A549 (cell line): Measurements from ENCODE around the gene SPTBN5. TPM values are rescaled to one million over a fixed set of nuclear protein-coding genes. Genes with fewer than 3 reads are reported as not detected.

Experiments
- ATAC-seq, 2 experiments: fragments of 200-7000 bp in 1 of 2; fragments of >200 bp in 1 of 2; cut with Nextera tagmentation in 1 of 2; cut with Tn5 transposase in 1 of 2; 3 replicates each; pipeline versions ENCODE4 v1.8.0 to v1.9.1; 2018 to 2020; ENCODE audit warnings: mild to moderate bottlenecking in 1 of 2, moderate library complexity in 1 of 2
- CTCF ChIA-PET: fragments of 300-600 bp; sonication (Branson Sonifier 250); formaldehyde crosslinking; extraction: SDS; loops from one replicate; lab custom pipeline; 2021; ENCODE audit warnings: antibody characterized with exemption, inconsistent platforms; lab: Yijun Ruan, JAX
- POLR2A ChIA-PET: fragments of 350-600 bp; formaldehyde crosslinking; extraction: SDS; loops from one replicate; lab custom pipeline; 2021; ENCODE audit warnings: antibody characterized with exemption, inconsistent platforms; lab: Yijun Ruan, JAX
- DNase-seq, 2 experiments: peaks; one replicate each; pipeline versions ENCODE4 v3.0.0 to v3.0.0-alpha.2; 2011 to 2016; ENCODE audit warnings: low read depth in 1 of 2, low spot score in 1 of 2
- FAIRE-seq: peaks from 2 replicates; lab custom pipeline; 2011; peaks lifted over from hg19 to GRCh38; lab: Jason Lieb, UNC
- H3K27ac ChIP-seq, 2 experiments: fragments of >200 bp; sonication (Bioruptor Twin); formaldehyde crosslinking; 3 replicates each; pipeline ENCODE4 v1.5.1; 2016 to 2017
- H3K4me1 ChIP-seq: fragments of >200 bp; sonication (Bioruptor Twin); formaldehyde crosslinking; 3 replicates; pipeline ENCODE4 v1.6.1; 2016
- H3K4me2 ChIP-seq: fragments of >200 bp; sonication (Bioruptor Twin); formaldehyde crosslinking; 3 replicates; pipeline ENCODE4 v1.6.1; 2016
- H3K4me3 ChIP-seq: fragments of >200 bp; sonication (Bioruptor Twin); formaldehyde crosslinking; 3 replicates; pipeline ENCODE4 v1.5.1; 2016
- H3K9me3 ChIP-seq: fragments of >200 bp; sonication (Bioruptor Twin); formaldehyde crosslinking; 3 replicates; pipeline ENCODE4 v1.6.1; 2016
- ATOH8 ChIP-seq: fragments of 250-450 bp; sonication (Bioruptor Pico); IDR thresholded peaks from 2 replicates; pipeline ENCODE4 v1.5.0; 2020; ENCODE audit warnings: low read depth, mild to moderate bottlenecking, moderate library complexity
- BCL3 ChIP-seq: fragments of >200 bp; sonication (Bioruptor Twin); formaldehyde crosslinking; IDR thresholded peaks from 3 replicates; pipeline ENCODE4 v1.6.1; 2016
- CBX8 ChIP-seq: fragments of 200-600 bp; sonication (generic); IDR thresholded peaks from 2 replicates; pipeline ENCODE4 v1.6.1; 2016
- CHD4 ChIP-seq: fragments of 200-600 bp; sonication (generic); IDR thresholded peaks from 2 replicates; pipeline ENCODE4 v1.6.1; 2016; ENCODE audit warnings: antibody characterized with exemption, mild to moderate bottlenecking, borderline replicate concordance
- EHF ChIP-seq: fragments of 250-450 bp; sonication (Bioruptor Pico); IDR thresholded peaks from 2 replicates; pipeline ENCODE4 v1.5.0; 2020; ENCODE audit warnings: mild to moderate bottlenecking
- EHMT2 ChIP-seq: fragments of 200-600 bp; sonication (generic); IDR thresholded peaks from 2 replicates; pipeline ENCODE4 v1.6.1; 2016; ENCODE audit warnings: antibody characterized with exemption, low read depth, mild to moderate bottlenecking, moderate library complexity
- EP300 ChIP-seq, 2 experiments: fragments of >200 bp; sonication (Bioruptor Twin); formaldehyde crosslinking; IDR thresholded peaks; 2 replicates in 1 of 2; 3 replicates in 1 of 2; pipeline ENCODE4 v1.6.1; 2016 to 2017
- ESRRA ChIP-seq: fragments of 150-350 bp; IDR thresholded peaks from 2 replicates; pipeline ENCODE4 v1.6.1; 2014; ENCODE audit warnings: mild to moderate bottlenecking, low read length, borderline replicate concordance
- HEYL ChIP-seq: fragments of 250-450 bp; sonication (Bioruptor Pico); IDR thresholded peaks from 2 replicates; pipeline ENCODE4 v1.8.0; 2021; ENCODE audit warnings: mild to moderate bottlenecking, moderate library complexity
- HMGXB4 ChIP-seq: fragments of 250-450 bp; sonication (Bioruptor Pico); IDR thresholded peaks from 2 replicates; pipeline ENCODE4 v1.5.0; 2021; ENCODE audit warnings: mild to moderate bottlenecking, moderate library complexity, borderline replicate concordance
- HOXB13 ChIP-seq: fragments of 250-450 bp; sonication (Bioruptor Pico); IDR thresholded peaks from 2 replicates; pipeline ENCODE4 v1.5.0; 2020; ENCODE audit warnings: low read depth, mild to moderate bottlenecking, moderate library complexity
- HOXB5 ChIP-seq: fragments of 250-450 bp; sonication (Bioruptor Pico); IDR thresholded peaks from 2 replicates; pipeline ENCODE4 v1.5.0; 2020; ENCODE audit warnings: mild to moderate bottlenecking, moderate library complexity
- MAFK ChIP-seq: fragments of 450-650 bp; IDR thresholded peaks from 2 replicates; pipeline ENCODE4 v1.6.1; 2014; ENCODE audit not compliant: partially characterized antibody
- MAZ ChIP-seq: fragments of 150-350 bp; IDR thresholded peaks from 2 replicates; pipeline ENCODE4 v1.6.1; 2014; ENCODE audit warnings: antibody characterized with exemption, low read depth, low read length, borderline replicate concordance
- MYC ChIP-seq: IDR thresholded peaks from 2 replicates; pipeline ENCODE4 v1.6.1; 2012; ENCODE audit warnings: mild to moderate bottlenecking, inconsistent platforms, low read length, improper control_type of control experiment, borderline replicate concordance
- NFE2L2 ChIP-seq: fragments of 150-350 bp; conservative IDR thresholded peaks from 2 replicates; pipeline ENCODE4 v1.6.1; 2014; ENCODE audit warnings: low read length
- NR3C1 ChIP-seq: fragments of >200 bp; sonication (Bioruptor Twin); formaldehyde crosslinking; IDR thresholded peaks from 3 replicates; pipeline ENCODE4 v1.6.1; 2017
- POLR2A ChIP-seq: IDR thresholded peaks from 2 replicates; pipeline ENCODE4 v1.6.1; 2012; ENCODE audit warnings: mild to moderate bottlenecking, low read length
- POLR2AphosphoS2 ChIP-seq: conservative IDR thresholded peaks from 2 replicates; pipeline ENCODE4 v1.6.1; 2012; ENCODE audit warnings: low read length, improper control_type of control experiment, inconsistent platforms
- RARB ChIP-seq: fragments of 250-450 bp; sonication (Bioruptor Pico); IDR thresholded peaks from 2 replicates; pipeline ENCODE4 v1.8.0; 2021; ENCODE audit warnings: mild to moderate bottlenecking, moderate library complexity
- REST ChIP-seq: fragments of 200-600 bp; sonication (generic); IDR thresholded peaks from 2 replicates; pipeline ENCODE4 v1.6.1; 2016; ENCODE audit warnings: antibody characterized with exemption, mild to moderate bottlenecking, moderate library complexity
- RNF2 ChIP-seq: fragments of 200-600 bp; sonication (generic); IDR thresholded peaks from 2 replicates; pipeline ENCODE4 v1.6.1; 2016; ENCODE audit warnings: low read depth, mild to moderate bottlenecking, antibody characterized with exemption, moderate library complexity, borderline replicate concordance
- TFCP2L1 ChIP-seq: fragments of 250-450 bp; sonication (Bioruptor Pico); IDR thresholded peaks from 2 replicates; pipeline ENCODE4 v1.5.0; 2021; ENCODE audit warnings: mild to moderate bottlenecking
- TP53 ChIP-seq: fragments of 250-450 bp; sonication (Bioruptor Pico); IDR thresholded peaks from 2 replicates; pipeline ENCODE4 v1.5.0; 2021; ENCODE audit warnings: mild to moderate bottlenecking, moderate library complexity
- ZFP36 ChIP-seq: fragments of 450-650 bp; IDR thresholded peaks from 2 replicates; pipeline ENCODE4 v1.6.1; 2014; ENCODE audit warnings: borderline replicate concordance; ENCODE audit not compliant: partially characterized antibody
- WGBS: methylation state at CpG from one replicate; pipeline ENCODE4 v1.1.6; 2017; ENCODE audit errors: missing lambda C conversion rate; 5-methylcytosine and 5-hydroxymethylcytosine counted together
- polyA plus RNA-seq, 4 experiments: library from polyadenylated mRNA; depleted of rRNA in 3 of 4; stranded (reverse); fragments of >200 nt; fragmentation: RNase III in 1 of 4; extraction: RNeasy Plus Mini Kit Qiagen cat#74134 plus additional on column Dnase treatment in 1 of 4; gene quantifications; 2 replicates in 3 of 4; 3 replicates in 1 of 4; pipeline ENCODE4 v1.2.3, GENCODE V29; 2011 to 2017
- TF ChIP-seq, protein P1 (sequence below): fragments of >200 bp; sonication (Bioruptor Twin); formaldehyde crosslinking; IDR thresholded peaks from 3 replicates; pipeline ENCODE4 v1.5.1; 2016

The SPTBN5 gene
- polyA plus RNA-seq, 2 of the 4 experiments (the other 2 are of a cell fraction) = 0.05 to 0.17 TPM

- H3K4me3 ChIP-seq = no peak overlapping the region
- no peaks in the 10 kb centered on the region for H3K9me3 ChIP-seq
- FAIRE-seq (no peak), DNase-seq (no peak), ATAC-seq (no peak)
- H3K4me2 ChIP-seq = no peak overlapping the region
- H3K4me1 ChIP-seq = peaks cover 11% of the 10 kb centered on the region; the same call in 2 of the 3 replicates
- TF ChIP-seq MAZ = no peak
- no peak for TF ChIP-seq RARB
- no peak for TF ChIP-seq HEYL
- TF ChIP-seq POLR2AphosphoS2 = no peak
- TF ChIP-seq MYC = no peak
- no peak for TF ChIP-seq CHD4
- no peak for TF ChIP-seq EHMT2
- TF ChIP-seq MAFK = no peak
- no peak for TF ChIP-seq CBX8
- no peak for TF ChIP-seq BCL3
- TF ChIP-seq TFCP2L1 = no peak
- no peak for TF ChIP-seq REST
- no peak for TF ChIP-seq NFE2L2
- POLR2A ChIA-PET = no interaction called here
- 79% methylated on average over 9 of the region's 22 CpGs for WGBS
- H3K27ac ChIP-seq = no peak overlapping the region
- CTCF ChIA-PET = interaction anchor here (0.9 to 4.8 kb wide), 2 partner anchors 12 to 79 kb away, joined by 3 to 25 read pairs; partner anchors contain the start of gene EHD4
Measured at GRCh38 chr15:41892621-41893421, 1.0 kb downstream of the SPTBN5 start.

GRCh38 chr15:41891946-41892345, 1.9 kb downstream of the SPTBN5 start:
- Histone ChIP-seq H3K27ac (no peak overlapping the region), H3K4me2 (no peak overlapping the region), H3K9me3 (no peaks in the 10 kb centered on the region), H3K4me3 (no peak overlapping the region), H3K4me1 (peaks cover 11% of the 10 kb centered on the region; the same call in 2 of the 3 replicates)
- WGBS = 65% methylated on average over 3 of the region's 3 CpGs
- TF ChIP-seq ZFP36 (no peak), RNF2 (no peak), NR3C1 (no peak), HOXB13 (CRISPR knock-in tag) (no peak), TP53 (CRISPR knock-in tag) (no peak), POLR2A (no peak), EHF (no peak), HMGXB4 (no peak), HOXB5 (no peak), ATOH8 (no peak), ESRRA (no peak), EP300 (IDR thresholded peaks at IDR 0.05) (no peak)
- TF ChIP-seq, protein P1, sequence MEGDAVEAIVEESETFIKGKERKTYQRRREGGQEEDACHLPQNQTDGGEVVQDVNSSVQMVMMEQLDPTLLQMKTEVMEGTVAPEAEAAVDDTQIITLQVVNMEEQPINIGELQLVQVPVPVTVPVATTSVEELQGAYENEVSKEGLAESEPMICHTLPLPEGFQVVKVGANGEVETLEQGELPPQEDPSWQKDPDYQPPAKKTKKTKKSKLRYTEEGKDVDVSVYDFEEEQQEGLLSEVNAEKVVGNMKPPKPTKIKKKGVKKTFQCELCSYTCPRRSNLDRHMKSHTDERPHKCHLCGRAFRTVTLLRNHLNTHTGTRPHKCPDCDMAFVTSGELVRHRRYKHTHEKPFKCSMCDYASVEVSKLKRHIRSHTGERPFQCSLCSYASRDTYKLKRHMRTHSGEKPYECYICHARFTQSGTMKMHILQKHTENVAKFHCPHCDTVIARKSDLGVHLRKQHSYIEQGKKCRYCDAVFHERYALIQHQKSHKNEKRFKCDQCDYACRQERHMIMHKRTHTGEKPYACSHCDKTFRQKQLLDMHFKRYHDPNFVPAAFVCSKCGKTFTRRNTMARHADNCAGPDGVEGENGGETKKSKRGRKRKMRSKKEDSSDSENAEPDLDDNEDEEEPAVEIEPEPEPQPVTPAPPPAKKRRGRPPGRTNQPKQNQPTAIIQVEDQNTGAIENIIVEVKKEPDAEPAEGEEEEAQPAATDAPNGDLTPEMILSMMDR = no peak
- DNase-seq = no peak
- ChIA-PET CTCF (interaction anchor here (1.2 to 4.8 kb wide), 2 partner anchors 9 to 12 kb away, joined by 3 to 25 read pairs; no protein-coding TSS in a partner anchor), POLR2A (no interaction called here)
- ATAC-seq = no peak
- FAIRE-seq = no peak
